WTC11 (cell line): Measurements from ENCODE around the gene ZNF516. TPM values are rescaled to one million over a fixed set of nuclear protein-coding genes. Genes with fewer than 3 reads are reported as not detected.

Source experiments
- ATAC-seq: fragments of 200-7000 bp; cut with Tn5 transposase; 2 replicates; pipeline ENCODE4 v1.10.0; 2021; ENCODE audit warnings: mild to moderate bottlenecking, moderate library complexity
- CTCF ChIA-PET: fragments of 300-600 bp; sonication (Branson Sonifier 250); formaldehyde crosslinking; loops from one replicate; lab custom pipeline; 2021; ENCODE audit warnings: antibody characterized with exemption; lab: Charles Lee
- POLR2A ChIA-PET: fragments of 350-600 bp; sonication (Branson Sonifier 250); formaldehyde crosslinking; loops from one replicate; lab custom pipeline; 2021; ENCODE audit warnings: antibody characterized with exemption; lab: Charles Lee
- DNase-seq: peaks from one replicate; pipeline ENCODE4 v3.0.0; 2021; ENCODE audit warnings: low spot score
- H3K27ac Mint-ChIP-seq: 2 replicates; pipeline ENCODE4 v1.8.0; 2021; ENCODE audit warnings: mixed read lengths
- H3K27me3 Mint-ChIP-seq: 2 replicates; pipeline ENCODE4 v1.8.0; 2021; ENCODE audit warnings: low read depth, mild to moderate bottlenecking, moderate library complexity, mixed read lengths
- H3K36me3 Mint-ChIP-seq: 2 replicates; pipeline ENCODE4 v1.8.0; 2021; ENCODE audit warnings: mixed read lengths
- H3K4me1 Mint-ChIP-seq: 2 replicates; pipeline ENCODE4 v1.8.0; 2022; ENCODE audit warnings: mixed read lengths
- H3K4me3 Mint-ChIP-seq: 2 replicates; pipeline ENCODE4 v1.8.0; 2021; ENCODE audit warnings: mild to moderate bottlenecking, moderate library complexity, mixed read lengths
- H3K9me3 Mint-ChIP-seq: 2 replicates; pipeline ENCODE4 v1.8.0; 2021; ENCODE audit warnings: mixed read lengths
- CBFB ChIP-seq: sonication (generic); formaldehyde crosslinking; IDR thresholded peaks from 2 replicates; pipeline ENCODE4 v1.8.1; 2022; ENCODE audit warnings: mild to moderate bottlenecking, low read depth, missing genetic modification reagents
- EMX1 ChIP-seq: fragments of 250-450 bp; sonication (Bioruptor Pico); IDR thresholded peaks from 2 replicates; pipeline ENCODE4 v1.8.0; 2021; ENCODE audit warnings: mild to moderate bottlenecking
- ESRRA ChIP-seq: sonication (generic); formaldehyde crosslinking; IDR thresholded peaks from 2 replicates; pipeline ENCODE4 v1.8.1; 2022; ENCODE audit warnings: mild to moderate bottlenecking, missing genetic modification reagents, borderline replicate concordance
- GTF2I ChIP-seq: fragments of 250-450 bp; sonication (Bioruptor Pico); conservative IDR thresholded peaks from 2 replicates; pipeline ENCODE4 v1.4.0; 2021; ENCODE audit warnings: mild to moderate bottlenecking
- KAT7 ChIP-seq: sonication (generic); formaldehyde crosslinking; IDR thresholded peaks from 2 replicates; pipeline ENCODE4 v1.8.1; 2023; ENCODE audit warnings: missing genetic modification reagents, mild to moderate bottlenecking, borderline replicate concordance
- MXD4 ChIP-seq: fragments of 250-450 bp; sonication (Bioruptor Pico); IDR thresholded peaks from 2 replicates; pipeline ENCODE4 v1.8.0; 2021; ENCODE audit warnings: mild to moderate bottlenecking, moderate library complexity, borderline replicate concordance
- NFE2L1 ChIP-seq: sonication (generic); formaldehyde crosslinking; IDR thresholded peaks from 2 replicates; pipeline ENCODE4 v1.8.1; 2023; ENCODE audit warnings: missing genetic modification reagents
- NFYB ChIP-seq: sonication (generic); formaldehyde crosslinking; conservative IDR thresholded peaks from 2 replicates; pipeline ENCODE4 v1.8.0; 2022; ENCODE audit warnings: low read depth, missing genetic modification reagents
- NR1H2 ChIP-seq: sonication (generic); formaldehyde crosslinking; IDR thresholded peaks from 2 replicates; pipeline ENCODE4 v1.9.0; 2021; ENCODE audit warnings: mild to moderate bottlenecking, moderate library complexity, missing genetic modification reagents
- NR2C2 ChIP-seq: sonication (generic); formaldehyde crosslinking; IDR thresholded peaks from 2 replicates; pipeline ENCODE4 v1.8.0; 2022; ENCODE audit warnings: mild to moderate bottlenecking, missing genetic modification reagents
- NR3C1 ChIP-seq: sonication (generic); formaldehyde crosslinking; conservative IDR thresholded peaks from 2 replicates; pipeline ENCODE4 v1.8.1; 2023; ENCODE audit warnings: low read depth, mild to moderate bottlenecking, missing genetic modification reagents
- RELA ChIP-seq: sonication (generic); formaldehyde crosslinking; IDR thresholded peaks from 2 replicates; pipeline ENCODE4 v1.8.1; 2022; ENCODE audit warnings: missing genetic modification reagents, mild to moderate bottlenecking, borderline replicate concordance
- SOX15 ChIP-seq: fragments of 250-450 bp; sonication (Bioruptor Pico); IDR thresholded peaks from 2 replicates; pipeline ENCODE4 v1.9.0; 2021; ENCODE audit warnings: mild to moderate bottlenecking
- TEAD1 ChIP-seq: sonication (generic); formaldehyde crosslinking; IDR thresholded peaks from 2 replicates; pipeline ENCODE4 v1.8.0; 2022; ENCODE audit warnings: mild to moderate bottlenecking, missing genetic modification reagents
- ZNF121 ChIP-seq: sonication (generic); formaldehyde crosslinking; IDR thresholded peaks from 2 replicates; pipeline ENCODE4 v1.8.0; 2023; ENCODE audit warnings: missing genetic modification reagents
- ZNF219 ChIP-seq: sonication (generic); formaldehyde crosslinking; IDR thresholded peaks from 2 replicates; pipeline ENCODE4 v1.8.0; 2023; ENCODE audit warnings: missing genetic modification reagents, mild to moderate bottlenecking, borderline replicate concordance
- ZNF396 ChIP-seq: fragments of 250-450 bp; sonication (Bioruptor Pico); IDR thresholded peaks from 2 replicates; pipeline ENCODE4 v1.8.0; 2021; ENCODE audit warnings: mild to moderate bottlenecking, moderate library complexity, borderline replicate concordance
- ZNF416 ChIP-seq: fragments of 250-450 bp; sonication (Bioruptor Pico); IDR thresholded peaks from 2 replicates; pipeline ENCODE4 v1.9.0; 2021; ENCODE audit warnings: mild to moderate bottlenecking, inconsistent platforms
- total RNA-seq: library from RNA; stranded (reverse); gene quantifications from 3 replicates; pipeline ENCODE4 v1.2.3, GENCODE V29; 2021
- TF ChIP-seq, protein P1 (sequence below): fragments of 250-450 bp; sonication (Bioruptor Pico); conservative IDR thresholded peaks from 2 replicates; pipeline ENCODE4 v1.9.0; 2021; ENCODE audit warnings: mild to moderate bottlenecking
- TF ChIP-seq, protein P2 (sequence below): sonication (generic); formaldehyde crosslinking; IDR thresholded peaks from 2 replicates; pipeline ENCODE4 v1.8.1; 2023; ENCODE audit warnings: mild to moderate bottlenecking, missing genetic modification reagents, moderate library complexity
- TF ChIP-seq, protein P3 (sequence below): sonication (generic); formaldehyde crosslinking; IDR thresholded peaks from 2 replicates; pipeline ENCODE4 v1.8.1; 2022; ENCODE audit warnings: mild to moderate bottlenecking, missing genetic modification reagents, moderate library complexity, borderline replicate concordance
- TF ChIP-seq, protein P4 (sequence below): fragments of 250-450 bp; sonication (Bioruptor Pico); IDR thresholded peaks from 2 replicates; pipeline ENCODE4 v1.9.0; 2021; ENCODE audit warnings: moderate library complexity, mild to moderate bottlenecking, inconsistent platforms, borderline replicate concordance
- TF ChIP-seq, protein P5 (sequence below): sonication (generic); formaldehyde crosslinking; IDR thresholded peaks from 2 replicates; pipeline ENCODE4 v1.8.0; 2023; ENCODE audit warnings: missing genetic modification reagents
- TF ChIP-seq, protein P6 (sequence below): sonication (generic); formaldehyde crosslinking; conservative IDR thresholded peaks from 2 replicates; pipeline ENCODE4 v1.8.1; 2023; ENCODE audit warnings: mild to moderate bottlenecking, low read depth, missing genetic modification reagents, moderate library complexity
- TF ChIP-seq, protein P7 (sequence below): sonication (generic); formaldehyde crosslinking; IDR thresholded peaks from 2 replicates; pipeline ENCODE4 v1.8.1; 2023; ENCODE audit warnings: mild to moderate bottlenecking, missing genetic modification reagents

ZNF516 gene
- total RNA-seq, 1 experiment from 2014 or later: 58.6 TPM

DNA sequence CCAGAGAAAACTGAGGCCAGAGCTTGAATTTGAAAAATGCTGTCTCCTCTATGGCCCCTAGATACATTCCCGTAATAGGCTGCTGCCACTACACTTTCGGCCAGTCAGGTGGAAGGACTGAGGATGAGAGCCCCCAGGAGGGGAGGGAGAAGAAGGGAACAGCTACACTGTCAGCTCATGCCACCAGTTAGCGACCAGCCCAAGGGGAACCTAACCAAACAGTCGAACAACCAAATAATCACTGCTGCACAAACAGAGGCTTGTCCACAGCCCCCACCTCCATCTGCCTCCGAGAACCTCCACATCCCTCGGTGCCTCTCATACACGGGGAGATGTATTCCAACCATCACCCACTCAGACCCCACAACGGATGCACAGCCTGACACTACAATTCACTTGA lies 7.3 kb downstream of the ZNF516 start:
- Mint-ChIP-seq H3K36me3 (no peaks in the 10 kb centered on the region), H3K4me1 (peaks cover 76% of the 10 kb centered on the region), H3K4me3 (peak overlapping the region; percentile 41), H3K27me3 (peaks cover 37% of the 10 kb centered on the region), H3K9me3 (no peaks in the 10 kb centered on the region), H3K27ac (peak overlapping the region; percentile 66; the same call in 1 of the 2 replicates)
- CTCF ChIA-PET: interaction anchor here (0.6 to 2.0 kb wide), 9 partner anchors 9 to 220 kb away, joined by 3 to 10 read pairs (median 4); no protein-coding TSS in a partner anchor
- POLR2A ChIA-PET: interaction anchor here (0.6 kb wide), 2 partner anchors 13 to 57 kb away, joined by 3 to 8 read pairs; no protein-coding TSS in a partner anchor
- TF ChIP-seq NR3C1 (CRISPR knock-in tag) (no peak), SOX15 (no peak), EMX1 (no peak), GTF2I (CRISPR knock-in tag) (no peak), ESRRA (CRISPR knock-in tag) (no peak), RELA (CRISPR knock-in tag) (no peak), CBFB (no peak), MXD4 (CRISPR knock-in tag) (no peak), ZNF396 (no peak), NFE2L1 (CRISPR knock-in tag) (no peak), KAT7 (no peak), NR2C2 (CRISPR knock-in tag) (no peak)
- TF ChIP-seq, protein P1, sequence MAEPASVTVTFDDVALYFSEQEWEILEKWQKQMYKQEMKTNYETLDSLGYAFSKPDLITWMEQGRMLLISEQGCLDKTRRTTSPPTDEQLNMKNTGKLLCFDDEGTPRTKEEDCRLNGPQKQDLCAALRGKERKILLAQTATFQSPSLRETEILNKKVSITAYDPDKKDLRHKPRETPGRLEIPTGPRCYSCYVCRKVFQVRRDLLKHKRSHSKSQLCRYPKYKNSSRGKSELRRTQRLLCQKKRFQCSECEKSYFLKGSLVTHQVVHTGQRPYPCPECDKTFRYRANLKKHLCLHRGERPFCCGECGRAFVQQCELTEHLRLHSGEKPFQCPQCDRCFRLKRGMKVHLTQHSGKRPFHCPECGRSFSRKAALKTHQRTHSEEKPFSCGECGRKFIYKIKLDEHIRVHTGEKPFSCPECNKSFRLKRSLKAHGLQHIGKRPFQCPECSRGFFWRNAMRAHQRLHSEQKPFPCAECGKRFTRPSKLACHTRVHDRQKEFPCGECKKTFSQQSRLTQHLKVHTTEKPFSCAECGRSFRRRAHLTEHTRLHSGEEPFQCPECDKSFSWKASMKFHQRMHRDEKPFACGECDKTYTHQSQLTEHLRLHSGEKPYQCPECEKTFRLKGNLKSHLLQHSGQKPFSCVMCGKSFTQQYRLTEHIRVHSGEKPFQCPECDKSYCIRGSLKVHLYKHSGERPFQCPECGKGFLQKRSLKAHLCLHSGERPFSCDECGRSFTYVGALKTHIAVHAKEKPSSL (CRISPR knock-in tag): no peak
- TF ChIP-seq, protein P2, sequence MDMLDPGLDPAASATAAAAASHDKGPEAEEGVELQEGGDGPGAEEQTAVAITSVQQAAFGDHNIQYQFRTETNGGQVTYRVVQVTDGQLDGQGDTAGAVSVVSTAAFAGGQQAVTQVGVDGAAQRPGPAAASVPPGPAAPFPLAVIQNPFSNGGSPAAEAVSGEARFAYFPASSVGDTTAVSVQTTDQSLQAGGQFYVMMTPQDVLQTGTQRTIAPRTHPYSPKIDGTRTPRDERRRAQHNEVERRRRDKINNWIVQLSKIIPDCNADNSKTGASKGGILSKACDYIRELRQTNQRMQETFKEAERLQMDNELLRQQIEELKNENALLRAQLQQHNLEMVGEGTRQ: no peak
- TF ChIP-seq, protein P3, sequence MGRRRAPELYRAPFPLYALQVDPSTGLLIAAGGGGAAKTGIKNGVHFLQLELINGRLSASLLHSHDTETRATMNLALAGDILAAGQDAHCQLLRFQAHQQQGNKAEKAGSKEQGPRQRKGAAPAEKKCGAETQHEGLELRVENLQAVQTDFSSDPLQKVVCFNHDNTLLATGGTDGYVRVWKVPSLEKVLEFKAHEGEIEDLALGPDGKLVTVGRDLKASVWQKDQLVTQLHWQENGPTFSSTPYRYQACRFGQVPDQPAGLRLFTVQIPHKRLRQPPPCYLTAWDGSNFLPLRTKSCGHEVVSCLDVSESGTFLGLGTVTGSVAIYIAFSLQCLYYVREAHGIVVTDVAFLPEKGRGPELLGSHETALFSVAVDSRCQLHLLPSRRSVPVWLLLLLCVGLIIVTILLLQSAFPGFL: no peak
- TF ChIP-seq, protein P4, sequence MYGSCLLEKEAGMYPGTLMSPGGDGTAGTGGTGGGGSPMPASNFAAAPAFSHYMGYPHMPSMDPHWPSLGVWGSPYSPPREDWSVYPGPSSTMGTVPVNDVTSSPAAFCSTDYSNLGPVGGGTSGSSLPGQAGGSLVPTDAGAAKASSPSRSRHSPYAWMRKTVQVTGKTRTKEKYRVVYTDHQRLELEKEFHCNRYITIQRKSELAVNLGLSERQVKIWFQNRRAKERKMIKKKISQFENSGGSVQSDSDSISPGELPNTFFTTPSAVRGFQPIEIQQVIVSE (CRISPR knock-in tag): no peak
- TF ChIP-seq, protein P5, sequence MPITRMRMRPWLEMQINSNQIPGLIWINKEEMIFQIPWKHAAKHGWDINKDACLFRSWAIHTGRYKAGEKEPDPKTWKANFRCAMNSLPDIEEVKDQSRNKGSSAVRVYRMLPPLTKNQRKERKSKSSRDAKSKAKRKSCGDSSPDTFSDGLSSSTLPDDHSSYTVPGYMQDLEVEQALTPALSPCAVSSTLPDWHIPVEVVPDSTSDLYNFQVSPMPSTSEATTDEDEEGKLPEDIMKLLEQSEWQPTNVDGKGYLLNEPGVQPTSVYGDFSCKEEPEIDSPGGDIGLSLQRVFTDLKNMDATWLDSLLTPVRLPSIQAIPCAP (CRISPR knock-in tag): no peak
- DNase-seq (no peak), ATAC-seq (peak; percentile 36)

DNA sequence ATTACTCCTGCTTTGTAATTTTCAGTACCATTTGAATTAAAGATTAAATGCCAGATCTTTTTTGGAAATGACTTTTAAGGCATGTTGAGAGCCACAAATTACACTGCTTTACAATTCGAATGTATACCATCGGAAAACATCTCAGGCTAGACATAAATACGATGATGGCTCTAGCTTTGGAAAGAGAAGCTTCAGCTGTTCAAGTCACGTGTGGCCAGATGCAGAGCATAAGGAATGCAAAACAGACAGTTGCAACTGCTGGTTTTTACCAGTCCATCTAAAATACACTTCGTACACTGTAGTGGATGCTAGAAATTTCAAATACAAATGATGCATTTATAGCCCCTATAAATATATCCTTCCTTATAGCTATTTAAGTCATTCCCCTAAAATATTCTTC lies 8.0 kb downstream of the ZNF516 start:
- Mint-ChIP-seq H3K36me3 (no peaks in the 10 kb centered on the region), H3K9me3 (no peaks in the 10 kb centered on the region), H3K27ac (no peak overlapping the region), H3K4me3 (peak overlapping the region; percentile 6; the same call in 1 of the 2 replicates), H3K4me1 (peaks cover 79% of the 10 kb centered on the region), H3K27me3 (peaks cover 31% of the 10 kb centered on the region)
- no peak for DNase-seq
- ChIA-PET POLR2A (no interaction called here), CTCF (interaction anchor here (0.9 to 2.0 kb wide), 7 partner anchors 10 to 200 kb away, joined by 3 to 10 read pairs (median 4); no protein-coding TSS in a partner anchor)
- ATAC-seq: no peak
- TF ChIP-seq ZNF121 (CRISPR knock-in tag): no peak
- TF ChIP-seq, protein P6, sequence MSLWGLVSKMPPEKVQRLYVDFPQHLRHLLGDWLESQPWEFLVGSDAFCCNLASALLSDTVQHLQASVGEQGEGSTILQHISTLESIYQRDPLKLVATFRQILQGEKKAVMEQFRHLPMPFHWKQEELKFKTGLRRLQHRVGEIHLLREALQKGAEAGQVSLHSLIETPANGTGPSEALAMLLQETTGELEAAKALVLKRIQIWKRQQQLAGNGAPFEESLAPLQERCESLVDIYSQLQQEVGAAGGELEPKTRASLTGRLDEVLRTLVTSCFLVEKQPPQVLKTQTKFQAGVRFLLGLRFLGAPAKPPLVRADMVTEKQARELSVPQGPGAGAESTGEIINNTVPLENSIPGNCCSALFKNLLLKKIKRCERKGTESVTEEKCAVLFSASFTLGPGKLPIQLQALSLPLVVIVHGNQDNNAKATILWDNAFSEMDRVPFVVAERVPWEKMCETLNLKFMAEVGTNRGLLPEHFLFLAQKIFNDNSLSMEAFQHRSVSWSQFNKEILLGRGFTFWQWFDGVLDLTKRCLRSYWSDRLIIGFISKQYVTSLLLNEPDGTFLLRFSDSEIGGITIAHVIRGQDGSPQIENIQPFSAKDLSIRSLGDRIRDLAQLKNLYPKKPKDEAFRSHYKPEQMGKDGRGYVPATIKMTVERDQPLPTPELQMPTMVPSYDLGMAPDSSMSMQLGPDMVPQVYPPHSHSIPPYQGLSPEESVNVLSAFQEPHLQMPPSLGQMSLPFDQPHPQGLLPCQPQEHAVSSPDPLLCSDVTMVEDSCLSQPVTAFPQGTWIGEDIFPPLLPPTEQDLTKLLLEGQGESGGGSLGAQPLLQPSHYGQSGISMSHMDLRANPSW: no peak
- TF ChIP-seq EMX1: no peak
- no peak for TF ChIP-seq TEAD1 (CRISPR knock-in tag)
- TF ChIP-seq ZNF416 (CRISPR knock-in tag): no peak
- TF ChIP-seq, protein P7, sequence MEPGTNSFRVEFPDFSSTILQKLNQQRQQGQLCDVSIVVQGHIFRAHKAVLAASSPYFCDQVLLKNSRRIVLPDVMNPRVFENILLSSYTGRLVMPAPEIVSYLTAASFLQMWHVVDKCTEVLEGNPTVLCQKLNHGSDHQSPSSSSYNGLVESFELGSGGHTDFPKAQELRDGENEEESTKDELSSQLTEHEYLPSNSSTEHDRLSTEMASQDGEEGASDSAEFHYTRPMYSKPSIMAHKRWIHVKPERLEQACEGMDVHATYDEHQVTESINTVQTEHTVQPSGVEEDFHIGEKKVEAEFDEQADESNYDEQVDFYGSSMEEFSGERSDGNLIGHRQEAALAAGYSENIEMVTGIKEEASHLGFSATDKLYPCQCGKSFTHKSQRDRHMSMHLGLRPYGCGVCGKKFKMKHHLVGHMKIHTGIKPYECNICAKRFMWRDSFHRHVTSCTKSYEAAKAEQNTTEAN: no peak
- no peak for TF ChIP-seq ZNF219 (CRISPR knock-in tag)
- no peak for TF ChIP-seq NR1H2 (CRISPR knock-in tag)
- TF ChIP-seq NFYB: no peak
- TF ChIP-seq, protein P1 (CRISPR knock-in tag): no peak
